HepG2 (cell line): ENCODE data around the gene GNAZ. TPM values are rescaled to one million over a fixed set of nuclear protein-coding genes. Genes with fewer than 3 reads are reported as not detected.

Source experiments
- FOXA3 ChIP-seq: IDR thresholded peaks from 2 replicates; pipeline ENCODE4 v1.6.1; 2016; ENCODE audit warnings: missing genetic modification reagents, missing compliant biosample characterization
- FOXP4 ChIP-seq: sonication (generic); formaldehyde crosslinking; IDR thresholded peaks from 2 replicates; pipeline ENCODE4 v1.4.0; 2020; ENCODE audit warnings: missing genetic modification reagents
- HMGXB4 ChIP-seq, 2 experiments: sonication (generic) in 1 of 2; formaldehyde crosslinking in 1 of 2; IDR thresholded peaks; 2 replicates each; pipeline versions ENCODE4 v1.4.0 to v1.6.1; 2018 to 2020; ENCODE audit warnings: missing genetic modification reagents in 2 of 2, borderline replicate concordance in 1 of 2, low read depth in 1 of 2, mild to moderate bottlenecking in 1 of 2, missing biosample characterization in 1 of 2
- RFX1 ChIP-seq: fragments of 450-650 bp; IDR thresholded peaks from 2 replicates; pipeline ENCODE4 v1.6.1; 2017
- SAP130 ChIP-seq: IDR thresholded peaks from 2 replicates; pipeline ENCODE4 v1.6.1; 2016; ENCODE audit warnings: low read depth
- ZFX ChIP-seq: sonication (generic); formaldehyde crosslinking; IDR thresholded peaks from 2 replicates; pipeline ENCODE4 v1.4.0; 2020; ENCODE audit warnings: mild to moderate bottlenecking, low read depth, missing genetic modification reagents, moderate library complexity
- ZNF737 ChIP-seq: sonication (generic); formaldehyde crosslinking; IDR thresholded peaks from 2 replicates; pipeline ENCODE4 v1.5.0; 2020; ENCODE audit warnings: missing genetic modification reagents, mild to moderate bottlenecking, borderline replicate concordance
- polyA plus RNA-seq, 8 experiments: library from polyadenylated mRNA; depleted of rRNA in 3 of 8; stranded (reverse) in 7 of 8; unstranded in 1 of 8; fragments of >200 nt; fragmentation: Illumina TruSeq in 4 of 8; extraction: Trizol in 4 of 8; gene quantifications; 2 replicates each; pipeline versions ENCODE4 v1.2.1 to v1.2.3, GENCODE V29; 2011 to 2016; ENCODE audit warnings: low read depth in 4 of 8, missing spikeins in 1 of 8, mixed read lengths in 1 of 8; ENCODE audit not compliant: insufficient read depth in 1 of 8
- total RNA-seq, 5 experiments: library from RNA; depleted of rRNA; stranded (reverse); fragments of >200 nt; fragmentation: Illumina TruSeq; extraction: Trizol; gene quantifications; 2 replicates each; pipeline ENCODE4 v1.2.3, GENCODE V29; 2016; ENCODE audit warnings: low read depth in 1 of 5
- TF ChIP-seq, protein P1 (sequence below): sonication (generic); formaldehyde crosslinking; IDR thresholded peaks from 2 replicates; pipeline ENCODE4 v1.5.1; 2020; ENCODE audit warnings: mild to moderate bottlenecking, missing genetic modification reagents, moderate library complexity

GNAZ gene
- total and polyA plus RNA-seq, 2 of the 13 experiments (the other 11 are each of a cell fraction or from before 2014, with no cell fraction given): 11.4 to 22.3 TPM

- TF ChIP-seq, protein P1, sequence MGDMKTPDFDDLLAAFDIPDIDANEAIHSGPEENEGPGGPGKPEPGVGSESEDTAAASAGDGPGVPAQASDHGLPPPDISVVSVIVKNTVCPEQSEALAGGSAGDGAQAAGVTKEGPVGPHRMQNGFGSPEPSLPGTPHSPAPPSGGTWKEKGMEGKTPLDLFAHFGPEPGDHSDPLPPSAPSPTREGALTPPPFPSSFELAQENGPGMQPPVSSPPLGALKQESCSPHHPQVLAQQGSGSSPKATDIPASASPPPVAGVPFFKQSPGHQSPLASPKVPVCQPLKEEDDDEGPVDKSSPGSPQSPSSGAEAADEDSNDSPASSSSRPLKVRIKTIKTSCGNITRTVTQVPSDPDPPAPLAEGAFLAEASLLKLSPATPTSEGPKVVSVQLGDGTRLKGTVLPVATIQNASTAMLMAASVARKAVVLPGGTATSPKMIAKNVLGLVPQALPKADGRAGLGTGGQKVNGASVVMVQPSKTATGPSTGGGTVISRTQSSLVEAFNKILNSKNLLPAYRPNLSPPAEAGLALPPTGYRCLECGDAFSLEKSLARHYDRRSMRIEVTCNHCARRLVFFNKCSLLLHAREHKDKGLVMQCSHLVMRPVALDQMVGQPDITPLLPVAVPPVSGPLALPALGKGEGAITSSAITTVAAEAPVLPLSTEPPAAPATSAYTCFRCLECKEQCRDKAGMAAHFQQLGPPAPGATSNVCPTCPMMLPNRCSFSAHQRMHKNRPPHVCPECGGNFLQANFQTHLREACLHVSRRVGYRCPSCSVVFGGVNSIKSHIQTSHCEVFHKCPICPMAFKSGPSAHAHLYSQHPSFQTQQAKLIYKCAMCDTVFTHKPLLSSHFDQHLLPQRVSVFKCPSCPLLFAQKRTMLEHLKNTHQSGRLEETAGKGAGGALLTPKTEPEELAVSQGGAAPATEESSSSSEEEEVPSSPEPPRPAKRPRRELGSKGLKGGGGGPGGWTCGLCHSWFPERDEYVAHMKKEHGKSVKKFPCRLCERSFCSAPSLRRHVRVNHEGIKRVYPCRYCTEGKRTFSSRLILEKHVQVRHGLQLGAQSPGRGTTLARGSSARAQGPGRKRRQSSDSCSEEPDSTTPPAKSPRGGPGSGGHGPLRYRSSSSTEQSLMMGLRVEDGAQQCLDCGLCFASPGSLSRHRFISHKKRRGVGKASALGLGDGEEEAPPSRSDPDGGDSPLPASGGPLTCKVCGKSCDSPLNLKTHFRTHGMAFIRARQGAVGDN (CRISPR knock-in tag): peak; percentile 69; the same call in 1 of the 2 replicates
- TF ChIP-seq ZNF737 (CRISPR knock-in tag) (no peak), SAP130 (CRISPR knock-in tag) (no peak), ZFX (CRISPR knock-in tag) (0 out of 2 replicates have a peak, but pooled peaks have one; percentile 47), FOXA3 (CRISPR knock-in tag) (0 out of 2 replicates have a peak, but pooled peaks have one; percentile 9), RFX1 (no peak), HMGXB4 (CRISPR knock-in tag; IDR thresholded peaks at IDR 0.05; ENCODE audit: borderline replicate concordance in 1 of 2, low read depth in 1 of 2) (no peak), FOXP4 (peak; percentile 52; the same call in 1 of the 2 replicates)
These were observed 93.3 kb downstream of the GNAZ start (continued) for GRCh38 chr22:23163665-23164064.
